GM19023 (cell line): ENCODE measurements around the gene ST3GAL5.
"Not testable (repeated sequence)": the region's sequence is repeated elsewhere in the genome, so short reads cannot be mapped to it uniquely, and the experiment has no call there.

Experiments used
- ATAC-seq: cut with Tn5 transposase; IDR thresholded peaks from one replicate; pipeline ENCODE4 v1.9.1; 2021; ENCODE audit warnings: mild to moderate bottlenecking, moderate library complexity; ENCODE audit not compliant: unreplicated experiment

ST3GAL5 gene

GRCh38 chr2:85888684-85889626, at the start of gene ST3GAL5:
ST3GAL5 (minus strand) TSS chr2:85888990; CDS start chr2:85888905, 85 bp downstream.
- peak; percentile 91 for ATAC-seq

- ATAC-seq = no peak
Observed at GRCh38 chr2:85938456-85938855, 49.7 kb upstream of the ST3GAL5 start.

- ATAC-seq = no peak
Observed at GRCh38 chr2:85937069-85937439, 48.3 kb upstream of the ST3GAL5 start.

GRCh38 chr2:85936421-85937068, 47.8 kb upstream of the ST3GAL5 start:
- ATAC-seq = no peak

- no peak for ATAC-seq
Observed at GRCh38 chr2:85935746-85936208, 47.0 kb upstream of the ST3GAL5 start.

GRCh38 chr2:85935170-85935745, 46.5 kb upstream of the ST3GAL5 start:
- ATAC-seq = no peak

GRCh38 chr2:85933753-85934594, 45.2 kb upstream of the ST3GAL5 start:
- no peak for ATAC-seq

GRCh38 chr2:85931151-85931550, 42.4 kb upstream of the ST3GAL5 start:
- ATAC-seq = not testable (repeated sequence)

GRCh38 chr2:85930129-85931124, 41.6 kb upstream of the ST3GAL5 start:
- no peak for ATAC-seq

GRCh38 chr2:85929096-85930050, 40.6 kb upstream of the ST3GAL5 start:
- no peak for ATAC-seq

GRCh38 chr2:85926931-85927661, 38.3 kb upstream of the ST3GAL5 start:
- ATAC-seq = no peak

GRCh38 chr2:85926526-85926925, 37.7 kb upstream of the ST3GAL5 start:
- ATAC-seq = no peak

- no peak for ATAC-seq
Observed at GRCh38 chr2:85925216-85925671, 36.5 kb upstream of the ST3GAL5 start.

GRCh38 chr2:85924522-85924921, 35.7 kb upstream of the ST3GAL5 start:
- ATAC-seq = no peak

GRCh38 chr2:85922199-85922598, 33.4 kb upstream of the ST3GAL5 start:
- ATAC-seq = no peak

- no peak for ATAC-seq
Observed at GRCh38 chr2:85921659-85922058, 32.9 kb upstream of the ST3GAL5 start.

- ATAC-seq = no peak
Observed at GRCh38 chr2:85920810-85921545, 32.2 kb upstream of the ST3GAL5 start.
